T-helper 2 cell (primary cell): ENCODE data around the gene TDP1.
"Not testable (repeated sequence)": the region's sequence is repeated elsewhere in the genome, so short reads cannot be mapped to it uniquely, and the experiment has no call there.

Source experiments
- DNase-seq, 5 experiments: peaks; one replicate each; pipeline versions ENCODE4 v3.0.0 to v3.0.0-alpha.2; 2012 to 2022

The TDP1 gene

GRCh38 chr14:90054803-90055202 lies 99.1 kb downstream of the TDP1 start:
- no peak for DNase-seq

GRCh38 chr14:90056826-90057225 lies 101.1 kb downstream of the TDP1 start:
- DNase-seq: no peak

DNA sequence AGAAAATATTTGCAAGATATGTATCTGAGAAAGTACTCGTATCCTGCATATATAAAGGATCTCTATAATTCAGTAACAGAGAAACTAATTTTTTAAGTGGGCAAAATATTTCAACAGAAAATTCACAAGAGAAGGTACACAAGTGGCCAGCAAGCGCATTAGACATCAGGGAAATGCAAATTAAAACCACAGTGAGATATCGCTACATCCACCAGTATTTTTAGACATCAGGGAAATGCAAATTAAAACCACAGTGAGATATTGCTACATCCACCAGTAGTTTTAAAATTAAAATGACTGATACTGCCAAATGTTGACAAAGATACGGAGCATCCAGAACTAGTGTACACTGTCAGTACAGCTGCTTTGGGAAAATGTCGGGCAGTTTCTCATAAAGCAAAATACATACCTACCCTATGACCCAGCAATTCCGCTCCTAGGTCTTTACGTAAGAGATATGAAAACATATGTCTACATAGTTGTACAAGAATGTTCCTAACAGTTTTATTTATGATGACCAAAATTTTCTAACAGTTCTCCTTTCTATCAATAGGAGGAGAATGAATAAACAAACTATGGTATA lies 103.2 kb downstream of the TDP1 start:
- DNase-seq: no peak

DNA sequence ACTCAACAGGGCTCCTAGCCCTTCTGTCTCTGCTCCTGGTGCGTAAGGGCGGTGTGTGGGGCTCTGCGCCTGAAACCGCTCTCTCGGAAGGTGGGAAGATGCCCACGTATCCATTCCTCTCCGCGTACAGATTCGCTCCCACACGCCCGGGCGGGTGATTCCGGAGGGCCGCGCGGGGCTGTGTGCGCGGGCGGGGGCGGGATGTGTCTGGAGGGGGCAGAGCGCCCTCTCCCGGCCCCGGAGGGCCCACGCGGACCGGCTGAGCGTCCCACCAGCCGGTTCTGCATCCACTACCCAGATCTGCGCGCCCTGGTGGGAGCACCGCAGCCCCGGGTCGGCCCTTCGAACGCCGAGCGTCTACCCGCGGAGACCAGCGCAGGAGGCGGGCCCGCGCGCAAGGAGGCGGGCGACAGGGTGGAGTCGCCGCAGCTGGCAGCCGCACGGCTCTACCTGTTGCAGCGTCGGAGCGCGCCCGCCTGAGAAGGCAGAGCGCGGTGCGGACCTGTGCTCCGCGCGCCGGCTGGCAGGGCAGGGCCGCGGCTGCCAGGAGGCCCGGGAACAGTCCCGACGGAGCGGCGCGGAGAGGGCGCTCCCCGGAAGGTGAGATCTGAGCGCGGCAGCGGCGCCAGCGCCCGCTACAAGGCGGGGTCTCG lies 104.7 kb downstream of the TDP1 start:
- DNase-seq: peak; percentile 9 to 74 (median 12)

- DNase-seq: no peak
These were observed 105.4 kb downstream of the TDP1 start for GRCh38 chr14:90060965-90061684.

DNA sequence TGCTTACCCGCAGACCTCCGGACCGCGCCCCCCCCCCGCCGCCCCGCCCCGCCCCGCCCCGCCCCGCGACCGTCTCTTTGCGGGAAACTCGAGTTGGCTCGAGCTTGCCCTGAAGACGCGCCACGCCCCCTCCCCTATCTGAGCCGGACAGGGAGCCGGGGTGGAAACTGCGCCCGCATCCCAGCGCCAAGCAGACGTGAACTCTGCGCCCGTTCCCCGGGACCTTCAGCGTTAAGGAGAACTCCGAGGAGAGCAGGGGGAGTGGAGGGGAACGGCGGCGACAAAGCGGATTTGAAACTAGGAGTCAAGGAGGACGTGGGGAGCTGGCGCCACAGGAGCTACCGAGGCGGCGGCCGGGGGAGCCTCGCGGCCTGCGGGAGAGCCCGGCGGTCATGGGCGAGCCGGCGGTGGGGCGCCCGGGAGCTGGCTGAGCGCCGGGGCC lies 106.0 kb downstream of the TDP1 start, which contains the start of gene KCNK13:
Gene KCNK13, plus strand, starts transcription at position 310 of the 442 bp plus-strand sequence. CDS start 212 bp downstream, outside the sequence.
- no peak for DNase-seq

GRCh38 chr14:90062127-90062794 lies 106.5 kb downstream of the TDP1 start:
- peak in 2 of 5 experiments; percentile 8 to 23 for DNase-seq

DNA sequence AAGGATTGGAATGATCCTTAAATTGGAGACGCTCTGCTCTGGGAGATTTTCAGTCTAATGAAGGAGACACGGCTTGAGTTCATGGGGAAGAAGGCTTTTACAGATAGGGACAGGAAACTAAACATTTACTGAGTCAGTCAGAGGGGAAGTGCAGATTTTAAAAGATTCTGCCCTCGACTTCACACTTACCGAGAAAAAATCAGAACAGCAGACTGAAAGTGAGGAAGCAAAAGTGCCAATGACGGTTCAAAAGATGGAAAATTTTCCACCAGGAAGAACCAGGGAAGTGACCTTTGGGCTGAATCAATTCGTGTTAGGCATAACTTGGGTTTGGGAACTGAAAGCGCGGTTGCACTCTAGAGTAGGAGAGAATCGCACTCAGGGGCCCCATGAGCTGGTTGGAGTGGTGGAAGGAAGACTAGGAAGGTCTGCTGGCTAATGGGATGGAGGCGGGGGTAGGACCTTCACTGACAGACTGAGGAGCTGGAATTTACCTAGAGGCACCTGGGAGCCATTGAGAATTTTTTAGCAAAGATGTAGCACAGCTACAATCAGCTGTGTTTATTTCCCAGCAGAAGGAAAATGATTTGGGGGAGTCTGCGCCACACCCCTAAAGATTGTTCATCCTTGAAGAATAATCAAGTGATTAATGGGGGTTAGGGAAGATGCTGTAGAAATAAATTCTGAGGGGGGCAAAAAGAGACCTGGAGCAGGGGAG lies 107.3 kb downstream of the TDP1 start:
- DNase-seq: no peak

DNA sequence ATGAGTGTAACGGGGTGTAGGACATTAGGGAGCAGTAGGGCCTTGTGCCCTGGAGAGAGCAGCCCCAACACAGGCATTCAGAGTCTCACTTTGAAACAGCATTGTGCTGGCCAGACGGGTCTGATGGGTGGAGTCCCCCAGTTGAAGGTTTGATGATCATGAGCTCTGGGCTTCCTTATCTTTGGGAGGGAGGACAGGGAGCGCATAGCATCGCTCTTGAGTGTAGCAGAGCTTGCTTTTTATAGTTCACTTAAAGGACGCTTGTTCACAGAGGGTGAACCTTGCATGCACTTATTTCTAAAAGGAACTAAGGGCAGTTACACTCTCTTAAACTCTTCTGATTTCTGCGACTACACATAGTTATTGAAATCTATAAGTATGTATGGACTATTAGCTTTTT lies 116.6 kb downstream of the TDP1 start:
- no peak for DNase-seq

DNA sequence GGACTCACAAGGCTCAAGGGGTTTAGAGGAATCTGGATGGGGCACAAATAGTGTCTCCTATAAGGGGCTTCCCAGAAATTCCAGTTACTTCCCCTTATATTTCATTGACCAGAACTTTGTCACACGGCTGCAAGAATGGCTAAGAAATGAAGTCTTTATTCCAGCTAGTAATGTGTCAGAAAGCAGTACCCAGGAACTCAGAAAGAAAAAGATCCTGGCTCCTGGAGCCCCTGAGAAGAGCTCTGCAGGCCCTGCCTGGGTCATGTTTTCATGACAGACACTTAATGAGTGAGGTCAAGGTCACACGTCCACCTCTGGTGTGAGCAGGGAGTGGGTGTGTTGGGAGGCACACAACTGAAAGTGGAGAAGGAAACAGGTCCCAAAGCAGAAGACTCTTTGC lies 123.8 kb downstream of the TDP1 start:
- no peak for DNase-seq

- no peak for DNase-seq
These were observed 131.7 kb downstream of the TDP1 start for GRCh38 chr14:90087433-90087832.

GRCh38 chr14:90088176-90088575 lies 132.4 kb downstream of the TDP1 start:
- no peak for DNase-seq

DNA sequence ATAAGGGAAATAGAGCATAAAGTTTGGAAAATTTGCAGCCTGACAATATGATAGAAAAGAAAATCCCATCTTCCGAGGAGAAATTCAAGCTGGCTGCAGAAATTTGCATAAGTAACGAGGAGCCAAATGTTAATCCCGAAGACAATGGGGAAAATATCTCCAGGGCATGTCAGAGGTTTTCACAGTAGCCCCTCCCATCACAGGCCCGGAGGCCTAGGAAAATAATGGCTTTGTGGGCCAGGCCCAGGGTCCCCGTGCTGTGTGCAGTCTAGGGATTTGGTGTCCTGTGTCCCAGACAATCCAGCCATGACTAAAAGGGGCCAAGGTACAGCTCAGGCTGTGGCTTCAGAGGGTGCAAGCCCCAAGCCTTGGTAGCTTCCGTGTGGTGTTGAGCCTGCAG lies 133.8 kb downstream of the TDP1 start:
- DNase-seq: not testable (repeated sequence)

DNA sequence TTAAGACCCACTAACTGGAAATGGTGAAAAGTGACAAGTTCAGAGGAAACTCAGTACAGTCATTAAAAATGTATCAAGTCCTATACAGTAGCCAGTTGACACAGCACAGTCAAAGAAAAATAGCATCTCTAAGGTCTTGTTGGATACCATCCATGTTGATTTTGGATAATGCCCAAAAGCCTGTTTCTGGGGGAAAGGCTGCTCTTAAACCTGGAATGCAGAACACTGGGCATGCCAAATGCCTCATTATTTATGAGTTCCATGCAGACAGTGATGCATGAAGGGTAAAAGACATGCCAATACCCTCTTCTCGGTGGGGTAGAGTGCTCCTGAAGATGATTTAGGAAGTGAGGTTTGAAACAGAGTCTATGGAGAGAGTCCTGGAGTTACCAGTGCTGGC lies 135.7 kb downstream of the TDP1 start:
- no peak for DNase-seq

GRCh38 chr14:90093942-90094595 lies 138.3 kb downstream of the TDP1 start:
- peak in 1 of 5 experiments; percentile 65 for DNase-seq
